ENCODE results near the gene UBR1. TPM values are rescaled to one million over a fixed set of nuclear protein-coding genes. Genes with fewer than 3 reads are reported as not detected.

The UBR1 gene
- polyA plus RNA-seq (2012; ENCODE audit: missing spikeins): 13.2 TPM

- FAIRE-seq: peak; percentile 70
- DNase-seq (ENCODE audit: insufficient read length): peak; percentile 70
- TF ChIP-seq POLR2A (IDR thresholded peaks at IDR 0.05; ENCODE audit: low read depth, low read length) (peak; percentile 76), TAF1 (IDR thresholded peaks at IDR 0.05; ENCODE audit: borderline replicate concordance, low read depth, low read length) (peak; percentile 56), POLR2AphosphoS5 (IDR thresholded peaks at IDR 0.05; ENCODE audit: low read depth, low read length) (peak; percentile 79)
These were observed at the start of gene UBR1 for GRCh38 chr15:43105778-43106485. UBR1 (minus strand) TSS chr15:43106038; CDS start chr15:43106022, 16 bp downstream.

GRCh38 chr15:43153269-43153668 is 47.4 kb upstream of the UBR1 start:
- DNase-seq (ENCODE audit: insufficient read length) (no peak), FAIRE-seq (peak; percentile 17)

GRCh38 chr15:43151688-43152087 is 45.9 kb upstream of the UBR1 start:
- no peak for FAIRE-seq
- TF ChIP-seq POLR2AphosphoS5 (IDR thresholded peaks at IDR 0.05; ENCODE audit: low read depth, low read length): no peak
- TF ChIP-seq POLR2A (IDR thresholded peaks at IDR 0.05; ENCODE audit: low read depth, low read length): no peak
- TF ChIP-seq TAF1 (IDR thresholded peaks at IDR 0.05; ENCODE audit: borderline replicate concordance, low read depth, low read length): no peak

More at GRCh38 chr15:43153269-43153668, 47.4 kb upstream of the UBR1 start:
- TF ChIP-seq POLR2A (IDR thresholded peaks at IDR 0.05; ENCODE audit: low read depth, low read length) (no peak), POLR2AphosphoS5 (IDR thresholded peaks at IDR 0.05; ENCODE audit: low read depth, low read length) (no peak), TAF1 (IDR thresholded peaks at IDR 0.05; ENCODE audit: borderline replicate concordance, low read depth, low read length) (no peak)

GRCh38 chr15:43150191-43150929 is 44.5 kb upstream of the UBR1 start:
- FAIRE-seq: no peak
- DNase-seq (ENCODE audit: insufficient read length): no peak
- no peak for TF ChIP-seq POLR2AphosphoS5 (IDR thresholded peaks at IDR 0.05; ENCODE audit: low read depth, low read length)
- no peak for TF ChIP-seq TAF1 (IDR thresholded peaks at IDR 0.05; ENCODE audit: borderline replicate concordance, low read depth, low read length)
- TF ChIP-seq POLR2A (IDR thresholded peaks at IDR 0.05; ENCODE audit: low read depth, low read length): no peak

More at GRCh38 chr15:43151688-43152087, 45.9 kb upstream of the UBR1 start:
- DNase-seq (ENCODE audit: insufficient read length): no peak

GRCh38 chr15:43146184-43146583 is 40.3 kb upstream of the UBR1 start:
- no peak for TF ChIP-seq POLR2AphosphoS5 (IDR thresholded peaks at IDR 0.05; ENCODE audit: low read depth, low read length)
- TF ChIP-seq TAF1 (IDR thresholded peaks at IDR 0.05; ENCODE audit: borderline replicate concordance, low read depth, low read length): no peak
- no peak for DNase-seq (ENCODE audit: insufficient read length)
- FAIRE-seq: no peak

- DNase-seq (ENCODE audit: insufficient read length) (no peak), FAIRE-seq (no peak)
- TF ChIP-seq POLR2A (IDR thresholded peaks at IDR 0.05; ENCODE audit: low read depth, low read length) (peak; percentile 23; the same call in 1 of the 2 replicates), TAF1 (IDR thresholded peaks at IDR 0.05; ENCODE audit: borderline replicate concordance, low read depth, low read length) (no peak), POLR2AphosphoS5 (IDR thresholded peaks at IDR 0.05; ENCODE audit: low read depth, low read length) (no peak)
These were observed 38.7 kb upstream of the UBR1 start for GRCh38 chr15:43144512-43144911.

- TF ChIP-seq POLR2A (IDR thresholded peaks at IDR 0.05; ENCODE audit: low read depth, low read length) (no peak), TAF1 (IDR thresholded peaks at IDR 0.05; ENCODE audit: borderline replicate concordance, low read depth, low read length) (no peak), POLR2AphosphoS5 (IDR thresholded peaks at IDR 0.05; ENCODE audit: low read depth, low read length) (no peak)
- DNase-seq (ENCODE audit: insufficient read length) (no peak), FAIRE-seq (no peak)
These were observed 37.5 kb upstream of the UBR1 start for GRCh38 chr15:43143203-43143941.

GRCh38 chr15:43135351-43135750 is 29.5 kb upstream of the UBR1 start:
- no peak for FAIRE-seq
- no peak for TF ChIP-seq POLR2A (IDR thresholded peaks at IDR 0.05; ENCODE audit: low read depth, low read length)
- no peak for TF ChIP-seq TAF1 (IDR thresholded peaks at IDR 0.05; ENCODE audit: borderline replicate concordance, low read depth, low read length)
- TF ChIP-seq POLR2AphosphoS5 (IDR thresholded peaks at IDR 0.05; ENCODE audit: low read depth, low read length): no peak

GRCh38 chr15:43134157-43134635 is 28.4 kb upstream of the UBR1 start:
- peak; percentile 76 for FAIRE-seq
- no peak for DNase-seq (ENCODE audit: insufficient read length)
- TF ChIP-seq POLR2A (IDR thresholded peaks at IDR 0.05; ENCODE audit: low read depth, low read length) (peak; percentile 17; the same call in 1 of the 2 replicates), POLR2AphosphoS5 (IDR thresholded peaks at IDR 0.05; ENCODE audit: low read depth, low read length) (no peak)

More at GRCh38 chr15:43135351-43135750, 29.5 kb upstream of the UBR1 start:
- DNase-seq (ENCODE audit: insufficient read length): no peak

- FAIRE-seq (peak; percentile 97), DNase-seq (ENCODE audit: insufficient read length) (peak; percentile 91)
- TF ChIP-seq POLR2A (IDR thresholded peaks at IDR 0.05; ENCODE audit: low read depth, low read length) (peak; percentile 98), TAF1 (IDR thresholded peaks at IDR 0.05; ENCODE audit: borderline replicate concordance, low read depth, low read length) (peak; percentile 94), POLR2AphosphoS5 (IDR thresholded peaks at IDR 0.05; ENCODE audit: low read depth, low read length) (peak; percentile 96)
These were observed 27.8 kb upstream of the UBR1 start, which contains the start of gene TMEM62 for GRCh38 chr15:43133430-43134156. TMEM62 (plus strand) TSS chr15:43133586; CDS start chr15:43133803, 217 bp downstream.

Data from GM12892 (cell line).